Fibroblast of lung (primary cell): Measurements from ENCODE around the gene NEFH. TPM values are rescaled to one million over a fixed set of nuclear protein-coding genes. Genes with fewer than 3 reads are reported as not detected.

Experiments used
- DNase-seq, 2 donors: peaks; one replicate each; pipeline versions ENCODE4 v3.0.0 to v3.0.0-alpha.2; 2010; ENCODE audit warnings: low read depth in 2 of 2
- H2AFZ ChIP-seq: 2 replicates; pipeline ENCODE4 v1.5.1; 2012; ENCODE audit warnings: low read length, control low read depth, inconsistent platforms
- H3K27ac ChIP-seq: 2 replicates; pipeline ENCODE4 v1.5.1; 2011; ENCODE audit warnings: low read length, control low read depth; ENCODE audit not compliant: insufficient read depth
- H3K27me3 ChIP-seq: 2 replicates; pipeline ENCODE4 v1.5.1; 2011; ENCODE audit warnings: mild to moderate bottlenecking, low read length; ENCODE audit not compliant: control insufficient read depth, insufficient read depth
- H3K36me3 ChIP-seq: 2 replicates; pipeline ENCODE4 v1.5.1; 2011; ENCODE audit warnings: low read length; ENCODE audit not compliant: control insufficient read depth, insufficient read depth
- H3K4me1 ChIP-seq: 2 replicates; pipeline ENCODE4 v1.5.1; 2011; ENCODE audit warnings: low read length; ENCODE audit not compliant: control insufficient read depth, insufficient read depth; ENCODE audit errors: extremely low read depth
- H3K4me2 ChIP-seq: 2 replicates; pipeline ENCODE4 v1.5.1; 2011; ENCODE audit warnings: low read length, control low read depth; ENCODE audit not compliant: insufficient read depth; ENCODE audit errors: extremely low read depth
- H3K4me3 ChIP-seq, 4 experiments: fragments of 200-600 bp in 1 of 4; sonication (generic) in 1 of 4; replicated peaks in 1 of 4; 2 replicates each; pipeline ENCODE4 v1.5.1; 2011 to 2016; ENCODE audit warnings: low read length in 4 of 4, low read depth in 3 of 4, mild to moderate bottlenecking in 3 of 4, control low read depth in 2 of 4, inconsistent platforms in 1 of 4, mixed read lengths in 1 of 4; ENCODE audit not compliant: insufficient read depth in 1 of 4; ENCODE audit errors: control extremely low read depth in 1 of 4
- H3K79me2 ChIP-seq: 2 replicates; pipeline ENCODE4 v1.5.1; 2012; ENCODE audit warnings: mild to moderate bottlenecking, low read length, inconsistent platforms; ENCODE audit not compliant: control insufficient read depth, insufficient read depth
- H3K9ac ChIP-seq: 2 replicates; pipeline ENCODE4 v1.5.1; 2011; ENCODE audit warnings: mild to moderate bottlenecking, low read length, control low read depth; ENCODE audit not compliant: insufficient read depth
- H3K9me3 ChIP-seq: 2 replicates; pipeline ENCODE4 v1.5.1; 2012; ENCODE audit warnings: low read depth, low read length; ENCODE audit not compliant: control insufficient read depth, insufficient read depth
- H4K20me1 ChIP-seq: 2 replicates; pipeline ENCODE4 v1.5.1; 2011; ENCODE audit warnings: low read length; ENCODE audit not compliant: control insufficient read depth, insufficient read depth; ENCODE audit errors: extremely low read depth
- CTCF ChIP-seq, 2 donors: IDR thresholded peaks in 1 of 2; conservative IDR thresholded peaks in 1 of 2; 1 replicate in 1 of 2; 2 replicates in 1 of 2; pipeline ENCODE4 v1.5.1; 2011 to 2012; ENCODE audit warnings: low read length in 2 of 2, control low read depth in 1 of 2, inconsistent platforms in 1 of 2, low read depth in 1 of 2, mild to moderate bottlenecking in 1 of 2
- EZH2 ChIP-seq: IDR thresholded peaks from 2 replicates; pipeline ENCODE4 v1.5.1; 2012; ENCODE audit warnings: low read length, control low read depth, mild to moderate bottlenecking; ENCODE audit errors: missing control alignments
- polyA minus RNA-seq: library from RNA; depleted of rRNA, polyadenylated mRNA; stranded (reverse); fragments of >200 nt; gene quantifications from 2 replicates; pipeline ENCODE4 v1.2.3, GENCODE V29; 2011; ENCODE audit warnings: low replicate concordance
- polyA plus RNA-seq, 2 donors: library from polyadenylated mRNA; depleted of rRNA in 1 of 2; stranded (reverse) in 1 of 2; unstranded in 1 of 2; fragments of >200 nt; gene quantifications; 2 replicates each; pipeline ENCODE4 v1.2.1, GENCODE V29; 2011 to 2012; ENCODE audit warnings: missing spikeins in 1 of 2
- total RNA-seq: library from RNA; depleted of rRNA; stranded (reverse); fragments of >200 nt; gene quantifications from 2 replicates; pipeline ENCODE4 v1.2.1, GENCODE V29; 2014

The NEFH gene
- total RNA-seq = 0.17 and 0.26 TPM in 2 replicates
- 0.37 and 2.1 TPM in 2 replicates for polyA plus RNA-seq
- 0.45 and 2.1 TPM in 2 replicates for polyA plus RNA-seq (2012)
- polyA minus RNA-seq = 0.41 TPM in 1 of 2 replicates, not detected in the other

- peak within 1 kb of the TSS in 1 of 4 experiments; percentile 49 for H3K4me3 ChIP-seq
- H3K9me3 ChIP-seq = no peaks in the 10 kb centered on the region
- DNase-seq = no peak
- H3K36me3 ChIP-seq = no peaks in the 10 kb centered on the region
- no peak within 1 kb of the TSS for H3K4me2 ChIP-seq
- no peak within 1 kb of the TSS for H2AFZ ChIP-seq
- no peak for TF ChIP-seq EZH2
- TF ChIP-seq CTCF (conservative IDR thresholded peaks at IDR 0.05 in 1 of 2, IDR thresholded peaks at IDR 0.05 in 1 of 2; ENCODE audit: low read depth in 1 of 2, low read length in 2 of 2) = no peak
- no peak within 1 kb of the TSS for H3K27ac ChIP-seq
- H3K9ac ChIP-seq = no peak within 1 kb of the TSS
- H4K20me1 ChIP-seq = no peaks in the 10 kb centered on the region
- no peaks in the 10 kb centered on the region for H3K79me2 ChIP-seq
- peaks cover 38% of the 10 kb centered on the region for H3K27me3 ChIP-seq
- no peaks in the 10 kb centered on the region for H3K4me1 ChIP-seq
Measured at GRCh38 chr22:29479417-29480261, at the start of gene NEFH. Gene NEFH (plus strand): TSS chr22:29480218. CDS start chr22:29480263, 45 bp downstream.

GRCh38 chr22:29431986-29432385 lies 48.0 kb upstream of the NEFH start:
- TF ChIP-seq CTCF (conservative IDR thresholded peaks at IDR 0.05 in 1 of 2, IDR thresholded peaks at IDR 0.05 in 1 of 2; ENCODE audit: low read depth in 1 of 2, low read length in 2 of 2) = no peak
- H3K4me2 ChIP-seq = no peak overlapping the region

GRCh38 chr22:29433856-29434255 lies 46.2 kb upstream of the NEFH start:
- no peak overlapping the region for H3K27ac ChIP-seq
- H4K20me1 ChIP-seq = no peaks in the 10 kb centered on the region
- peaks cover 26% of the 10 kb centered on the region for H3K27me3 ChIP-seq
- no peaks in the 10 kb centered on the region for H3K79me2 ChIP-seq
- no peak overlapping the region for H3K4me2 ChIP-seq
- TF ChIP-seq CTCF (conservative IDR thresholded peaks at IDR 0.05 in 1 of 2, IDR thresholded peaks at IDR 0.05 in 1 of 2; ENCODE audit: low read depth in 1 of 2, low read length in 2 of 2) (no peak), EZH2 (no peak)
- DNase-seq = no peak
- no peak overlapping the region for H3K4me3 ChIP-seq
- H3K4me1 ChIP-seq = no peaks in the 10 kb centered on the region
- H3K9ac ChIP-seq = no peak overlapping the region
- H3K9me3 ChIP-seq = no peaks in the 10 kb centered on the region
- H2AFZ ChIP-seq = no peak overlapping the region
- no peaks in the 10 kb centered on the region for H3K36me3 ChIP-seq

More at GRCh38 chr22:29431986-29432385, 48.0 kb upstream of the NEFH start:
- Histone ChIP-seq H3K27me3 (peaks cover 28% of the 10 kb centered on the region), H3K4me3 (no peak overlapping the region), H4K20me1 (no peaks in the 10 kb centered on the region), H3K79me2 (no peaks in the 10 kb centered on the region), H2AFZ (no peak overlapping the region), H3K27ac (no peak overlapping the region), H3K36me3 (no peaks in the 10 kb centered on the region), H3K9ac (no peak overlapping the region), H3K4me1 (no peaks in the 10 kb centered on the region), H3K9me3 (no peaks in the 10 kb centered on the region)
- DNase-seq = no peak
